IMR-90 (cell line): ENCODE results near the gene ANKLE1.

ENCODE experiments used
- BHLHE40 ChIP-seq: fragments of 150-350 bp; IDR thresholded peaks from 2 replicates; pipeline ENCODE4 v1.6.1; 2016; ENCODE audit warnings: mild to moderate bottlenecking, low read depth, low read length
- CEBPB ChIP-seq: IDR thresholded peaks from 2 replicates; pipeline ENCODE4 v1.6.1; 2012; ENCODE audit warnings: low read depth, low read length, improper control_type of control experiment
- CHD1 ChIP-seq: IDR thresholded peaks from 2 replicates; pipeline ENCODE4 v1.6.1; 2012; ENCODE audit warnings: low read depth, low read length, improper control_type of control experiment
- CTCF ChIP-seq: conservative IDR thresholded peaks from 2 replicates; pipeline ENCODE4 v1.5.1; 2012; ENCODE audit warnings: mild to moderate bottlenecking, low read depth, low read length, improper control_type of control experiment
- MAFK ChIP-seq: IDR thresholded peaks from 2 replicates; pipeline ENCODE4 v1.6.1; 2012; ENCODE audit warnings: low read depth, low read length, improper control_type of control experiment
- MAZ ChIP-seq: IDR thresholded peaks from 2 replicates; pipeline ENCODE4 v1.6.1; 2012; ENCODE audit warnings: low read depth, mild to moderate bottlenecking, low read length, improper control_type of control experiment, moderate library complexity, borderline replicate concordance
- MXI1 ChIP-seq: IDR thresholded peaks from 2 replicates; pipeline ENCODE4 v1.6.1; 2012; ENCODE audit warnings: low read depth, mild to moderate bottlenecking, low read length, moderate library complexity, borderline replicate concordance
- NFE2L2 ChIP-seq: fragments of 150-350 bp; IDR thresholded peaks from 2 replicates; pipeline ENCODE4 v1.6.1; 2016; ENCODE audit warnings: low read depth, mild to moderate bottlenecking, low read length
- POLR2A ChIP-seq: IDR thresholded peaks from 2 replicates; pipeline ENCODE4 v1.6.1; 2012; ENCODE audit warnings: mild to moderate bottlenecking, low read depth, low read length
- RAD21 ChIP-seq: IDR thresholded peaks from 2 replicates; pipeline ENCODE4 v1.6.1; 2012; ENCODE audit warnings: low read length, improper control_type of control experiment
- RCOR1 ChIP-seq: IDR thresholded peaks from 2 replicates; pipeline ENCODE4 v1.6.1; 2012; ENCODE audit warnings: mild to moderate bottlenecking, low read length, improper control_type of control experiment; ENCODE audit not compliant: insufficient replicate concordance
- SMC3 ChIP-seq: fragments of 150-350 bp; IDR thresholded peaks from 2 replicates; pipeline ENCODE4 v1.6.1; 2016; ENCODE audit warnings: low read depth, mild to moderate bottlenecking, antibody characterized with exemption, low read length, moderate library complexity
- USF2 ChIP-seq: fragments of 150-350 bp; IDR thresholded peaks from 2 replicates; pipeline ENCODE4 v1.6.1; 2017; ENCODE audit warnings: mild to moderate bottlenecking, antibody characterized with exemption, low read length, low read depth
- TF ChIP-seq, protein P1 (sequence below): fragments of 150-350 bp; IDR thresholded peaks from 2 replicates; pipeline ENCODE4 v1.6.1; 2016; ENCODE audit warnings: low read depth, mild to moderate bottlenecking, low read length, moderate library complexity, borderline replicate concordance

DNA sequence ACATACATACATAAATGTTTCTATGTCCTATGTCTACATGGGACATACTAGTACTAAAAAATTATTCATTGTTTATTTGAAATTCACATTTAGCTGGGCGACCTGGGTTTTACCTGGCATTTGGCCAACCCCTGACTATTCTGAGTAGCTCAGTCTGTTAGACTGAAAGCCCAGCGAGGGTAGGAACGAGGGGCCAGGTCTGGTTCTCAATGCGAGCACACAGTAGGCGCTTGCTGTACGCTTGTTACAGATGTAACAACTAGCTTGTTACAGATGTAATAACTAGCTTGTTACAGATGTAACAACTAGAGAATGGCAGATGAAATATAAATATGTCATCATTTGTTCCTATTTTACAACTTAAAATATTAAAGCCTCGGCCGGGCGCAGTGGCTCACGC is 53.9 kb downstream of the ANKLE1 start:
- TF ChIP-seq POLR2A, result no peak
- TF ChIP-seq CTCF, result no peak
- no peak for TF ChIP-seq CHD1
- TF ChIP-seq SMC3, result no peak
- TF ChIP-seq USF2, result no peak
- no peak for TF ChIP-seq MXI1
- no peak for TF ChIP-seq BHLHE40
- TF ChIP-seq CEBPB, result no peak
- no peak for TF ChIP-seq RAD21
- TF ChIP-seq MAZ, result no peak
- TF ChIP-seq RCOR1, result no peak
- TF ChIP-seq, protein P1, sequence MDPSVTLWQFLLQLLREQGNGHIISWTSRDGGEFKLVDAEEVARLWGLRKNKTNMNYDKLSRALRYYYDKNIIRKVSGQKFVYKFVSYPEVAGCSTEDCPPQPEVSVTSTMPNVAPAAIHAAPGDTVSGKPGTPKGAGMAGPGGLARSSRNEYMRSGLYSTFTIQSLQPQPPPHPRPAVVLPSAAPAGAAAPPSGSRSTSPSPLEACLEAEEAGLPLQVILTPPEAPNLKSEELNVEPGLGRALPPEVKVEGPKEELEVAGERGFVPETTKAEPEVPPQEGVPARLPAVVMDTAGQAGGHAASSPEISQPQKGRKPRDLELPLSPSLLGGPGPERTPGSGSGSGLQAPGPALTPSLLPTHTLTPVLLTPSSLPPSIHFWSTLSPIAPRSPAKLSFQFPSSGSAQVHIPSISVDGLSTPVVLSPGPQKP, result no peak
- no peak for TF ChIP-seq MAFK
- no peak for TF ChIP-seq NFE2L2
